Activated CD4-positive, alpha-beta memory T cell treated with anti-CD3 and anti-CD28 coated beads for 36 hours (primary cell): ENCODE measurements around the gene EFHC1. TPM values are rescaled to one million over a fixed set of nuclear protein-coding genes. Genes with fewer than 3 reads are reported as not detected.
A peak's percentile ranks its signal among the peaks of the same experiment; 100 is the strongest.

Experiments used
- CTCF ChIA-PET: fragments of 350-600 bp; sonication (Branson Sonifier 250); formaldehyde crosslinking; loops from one replicate; lab custom pipeline; 2021; ENCODE audit warnings: antibody characterized with exemption, inconsistent platforms; lab: Charles Lee
- POLR2A ChIA-PET: fragments of 350-600 bp; sonication (Branson Sonifier 250); formaldehyde crosslinking; loops from one replicate; lab custom pipeline; 2021; ENCODE audit warnings: antibody characterized with exemption; lab: Charles Lee
- DNase-seq: peaks from one replicate; pipeline ENCODE4 v3.0.0-alpha.2; 2020
- H3K27ac Mint-ChIP-seq: one replicate; pipeline ENCODE4 v1.8.0; 2021; ENCODE audit warnings: mixed read lengths
- H3K27me3 Mint-ChIP-seq: one replicate; pipeline ENCODE4 v1.8.0; 2021; ENCODE audit warnings: mixed read lengths
- H3K36me3 Mint-ChIP-seq: one replicate; pipeline ENCODE4 v1.8.0; 2021; ENCODE audit warnings: mixed read lengths
- H3K4me1 Mint-ChIP-seq: one replicate; pipeline ENCODE4 v1.8.0; 2021; ENCODE audit warnings: low read depth, mixed read lengths
- H3K4me3 Mint-ChIP-seq: one replicate; pipeline ENCODE4 v1.8.0; 2021; ENCODE audit warnings: mild to moderate bottlenecking, mixed read lengths
- H3K9me3 Mint-ChIP-seq: one replicate; pipeline ENCODE4 v1.8.0; 2021; ENCODE audit warnings: mixed read lengths
- intact Hi-C: fragments of 100-400 bp; cut with micrococcal nuclease; formaldehyde crosslinking; loops from one replicate; pipeline ENCODE4 v1.15.1; 2023
- total RNA-seq, 2 experiments: library from RNA; stranded (reverse); gene quantifications; one replicate each; pipeline ENCODE4 v1.2.3, GENCODE V29; 2021

The EFHC1 gene
- total RNA-seq, 2 experiments from 2014 or later, result 1.9 to 3.1 TPM

GRCh38 chr6:52547647-52548352 lies 127.7 kb downstream of the EFHC1 start:
- DNase-seq, result no peak
- H3K4me1 Mint-ChIP-seq, result peaks cover 3% of the 10 kb centered on the region
- POLR2A ChIA-PET, result no interaction called here
- H3K4me3 Mint-ChIP-seq, result no peak overlapping the region
- no peaks in the 10 kb centered on the region for H3K27me3 Mint-ChIP-seq
- no peak overlapping the region for H3K27ac Mint-ChIP-seq
- CTCF ChIA-PET, result interaction anchor here (0.9 kb wide), 1 partner anchor 99 kb away, joined by 4 read pairs; no protein-coding TSS in a partner anchor
- H3K36me3 Mint-ChIP-seq, result no peaks in the 10 kb centered on the region
- intact Hi-C loops, result no loop called here
- H3K9me3 Mint-ChIP-seq, result no peaks in the 10 kb centered on the region

GRCh38 chr6:52548353-52548713 lies 128.2 kb downstream of the EFHC1 start:
- CTCF ChIA-PET, result no interaction called here
- Mint-ChIP-seq H3K27me3 (no peaks in the 10 kb centered on the region), H3K36me3 (no peaks in the 10 kb centered on the region), H3K4me1 (peaks cover 3% of the 10 kb centered on the region), H3K4me3 (no peak overlapping the region), H3K27ac (no peak overlapping the region), H3K9me3 (no peaks in the 10 kb centered on the region)
- DNase-seq, result no peak
- POLR2A ChIA-PET, result no interaction called here
- intact Hi-C loops, result no loop called here

- no peaks in the 10 kb centered on the region for H3K9me3 Mint-ChIP-seq
- DNase-seq, result no peak
- ChIA-PET CTCF (interaction anchor here (0.6 kb wide), 1 partner anchor 83 kb away, joined by 4 read pairs; no protein-coding TSS in a partner anchor), POLR2A (no interaction called here)
- H3K27me3 Mint-ChIP-seq, result no peaks in the 10 kb centered on the region
- intact Hi-C loops, result no loop called here
- no peak overlapping the region for H3K4me3 Mint-ChIP-seq
- H3K27ac Mint-ChIP-seq, result no peak overlapping the region
- H3K36me3 Mint-ChIP-seq, result no peaks in the 10 kb centered on the region
- H3K4me1 Mint-ChIP-seq, result peaks cover 9% of the 10 kb centered on the region
Measured at GRCh38 chr6:52548999-52549398, 128.9 kb downstream of the EFHC1 start.

- H3K9me3 Mint-ChIP-seq, result no peaks in the 10 kb centered on the region
- H3K27me3 Mint-ChIP-seq, result no peaks in the 10 kb centered on the region
- H3K36me3 Mint-ChIP-seq, result no peaks in the 10 kb centered on the region
- no peak for DNase-seq
- intact Hi-C loops, result no loop called here
- ChIA-PET CTCF (interaction anchor here (0.6 kb wide), 1 partner anchor 83 kb away, joined by 4 read pairs; no protein-coding TSS in a partner anchor), POLR2A (no interaction called here)
- H3K27ac Mint-ChIP-seq, result no peak overlapping the region
- no peak overlapping the region for H3K4me3 Mint-ChIP-seq
- H3K4me1 Mint-ChIP-seq, result peaks cover 9% of the 10 kb centered on the region
Measured at GRCh38 chr6:52549428-52549827, 129.3 kb downstream of the EFHC1 start.

- CTCF ChIA-PET, result no interaction called here
- Mint-ChIP-seq H3K9me3 (no peaks in the 10 kb centered on the region), H3K4me3 (no peak overlapping the region)
Measured at GRCh38 chr6:52550014-52550575, 130.0 kb downstream of the EFHC1 start.

DNA sequence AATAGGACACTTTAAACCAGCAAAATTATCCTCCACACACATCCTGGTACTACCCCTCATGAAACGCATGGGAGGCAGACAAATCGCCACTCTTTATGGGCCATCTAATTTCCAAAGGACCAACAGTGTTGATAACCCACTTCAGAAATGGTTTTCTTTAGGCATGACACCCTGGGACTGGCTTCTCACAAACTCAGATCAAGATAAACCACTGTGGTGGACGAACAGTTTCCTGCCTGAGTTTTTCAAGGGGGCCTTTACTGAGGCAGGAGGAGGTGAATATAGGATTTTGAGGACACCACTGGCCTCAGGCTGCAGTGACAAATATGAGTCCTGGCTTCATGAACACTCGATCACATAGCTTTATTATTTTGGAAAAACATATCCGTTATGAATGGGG lies 130.7 kb downstream of the EFHC1 start:
- POLR2A ChIA-PET, result no interaction called here
- DNase-seq, result no peak
- peaks cover 9% of the 10 kb centered on the region for H3K4me1 Mint-ChIP-seq
- no peak overlapping the region for H3K27ac Mint-ChIP-seq
- H3K9me3 Mint-ChIP-seq, result no peaks in the 10 kb centered on the region
- intact Hi-C loops, result no loop called here
- H3K27me3 Mint-ChIP-seq, result no peaks in the 10 kb centered on the region
- CTCF ChIA-PET, result no interaction called here
- no peaks in the 10 kb centered on the region for H3K36me3 Mint-ChIP-seq
- H3K4me3 Mint-ChIP-seq, result no peak overlapping the region

More at GRCh38 chr6:52550014-52550575, 130.0 kb downstream of the EFHC1 start:
- no peak overlapping the region for H3K27ac Mint-ChIP-seq
- POLR2A ChIA-PET, result no interaction called here
- peaks cover 9% of the 10 kb centered on the region for H3K4me1 Mint-ChIP-seq
- DNase-seq, result no peak
- no peaks in the 10 kb centered on the region for H3K27me3 Mint-ChIP-seq
- H3K36me3 Mint-ChIP-seq, result no peaks in the 10 kb centered on the region
- intact Hi-C loops, result no loop called here

DNA sequence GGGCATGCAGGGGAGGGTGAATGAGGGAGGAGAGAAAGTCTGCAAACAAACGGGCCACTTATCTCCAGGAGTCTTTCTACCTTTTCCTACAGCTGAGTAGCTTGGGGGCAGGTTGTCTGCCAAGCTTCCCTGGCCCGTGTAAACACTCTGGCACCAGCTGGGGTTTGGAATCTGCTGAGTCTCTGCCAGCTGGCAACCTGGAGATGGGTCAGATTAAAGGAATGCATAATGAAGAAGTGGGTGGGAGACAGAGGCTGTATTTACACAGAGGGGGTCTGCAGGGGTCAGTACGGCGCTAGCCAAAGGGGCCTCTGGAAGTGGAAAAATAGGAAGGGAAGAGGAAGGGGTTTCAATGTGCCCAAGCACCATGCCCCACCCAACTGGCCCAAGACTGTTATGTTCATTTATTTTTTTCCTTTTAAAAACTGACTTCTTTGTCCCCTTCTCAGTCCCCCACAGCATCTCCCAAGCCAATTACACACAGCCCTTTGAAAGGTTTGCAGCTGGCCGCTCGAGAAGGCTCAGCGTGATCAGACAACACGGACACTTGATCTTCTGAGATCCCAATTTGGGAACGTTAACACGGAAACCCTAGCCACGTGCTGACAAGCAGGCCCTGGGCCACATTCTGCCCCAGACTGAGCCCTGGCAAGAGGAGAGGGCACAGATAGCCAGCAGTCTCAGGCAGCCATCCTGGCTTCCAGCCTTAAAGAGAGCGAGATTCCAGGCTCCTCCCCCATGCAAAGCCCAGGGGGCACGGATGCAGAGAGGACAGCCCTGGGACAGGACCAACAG lies 131.5 kb downstream of the EFHC1 start:
- Mint-ChIP-seq H3K27me3 (no peaks in the 10 kb centered on the region), H3K36me3 (no peaks in the 10 kb centered on the region), H3K27ac (no peak overlapping the region), H3K9me3 (no peaks in the 10 kb centered on the region), H3K4me1 (peaks cover 9% of the 10 kb centered on the region), H3K4me3 (no peak overlapping the region)
- no peak for DNase-seq
- intact Hi-C loops, result no loop called here
- POLR2A ChIA-PET, result no interaction called here
- CTCF ChIA-PET, result no interaction called here

DNA sequence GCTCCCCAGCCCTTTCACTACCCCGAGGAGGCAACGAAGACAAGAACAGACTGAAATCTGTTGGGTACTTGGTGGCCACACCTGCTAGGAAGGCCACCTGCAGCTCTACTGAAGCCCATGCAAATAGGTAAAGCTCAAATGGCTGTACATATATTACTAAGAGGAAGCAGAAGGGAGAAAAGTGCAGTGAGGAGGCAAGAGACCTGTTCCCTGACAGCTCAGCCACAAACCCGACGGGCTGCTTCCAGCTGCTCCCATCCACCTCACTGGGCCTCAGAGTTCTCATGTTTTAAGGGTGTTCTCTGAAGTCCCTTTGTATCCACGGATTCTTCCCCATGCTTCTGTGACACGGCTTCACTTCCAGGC lies 132.1 kb downstream of the EFHC1 start:
- no peaks in the 10 kb centered on the region for H3K36me3 Mint-ChIP-seq
- H3K4me1 Mint-ChIP-seq, result peaks cover 9% of the 10 kb centered on the region
- no peak overlapping the region for H3K4me3 Mint-ChIP-seq
- DNase-seq, result no peak
- no peak overlapping the region for H3K27ac Mint-ChIP-seq
- no peaks in the 10 kb centered on the region for H3K27me3 Mint-ChIP-seq
- intact Hi-C loops, result no loop called here
- ChIA-PET POLR2A (no interaction called here), CTCF (no interaction called here)
- H3K9me3 Mint-ChIP-seq, result no peaks in the 10 kb centered on the region

- Mint-ChIP-seq H3K9me3 (no peaks in the 10 kb centered on the region), H3K4me3 (no peak overlapping the region), H3K36me3 (no peaks in the 10 kb centered on the region), H3K27me3 (no peaks in the 10 kb centered on the region), H3K4me1 (peaks cover 9% of the 10 kb centered on the region), H3K27ac (no peak overlapping the region)
- CTCF ChIA-PET, result no interaction called here
- intact Hi-C loops, result no loop called here
- DNase-seq, result no peak
- POLR2A ChIA-PET, result no interaction called here
Measured at GRCh38 chr6:52553158-52553557, 133.0 kb downstream of the EFHC1 start.

GRCh38 chr6:52553719-52554118 lies 133.6 kb downstream of the EFHC1 start:
- H3K4me1 Mint-ChIP-seq, result peaks cover 9% of the 10 kb centered on the region
- no peaks in the 10 kb centered on the region for H3K9me3 Mint-ChIP-seq
- no peaks in the 10 kb centered on the region for H3K36me3 Mint-ChIP-seq
- ChIA-PET CTCF (no interaction called here), POLR2A (no interaction called here)
- H3K4me3 Mint-ChIP-seq, result no peak overlapping the region
- H3K27me3 Mint-ChIP-seq, result no peaks in the 10 kb centered on the region
- no peak overlapping the region for H3K27ac Mint-ChIP-seq
- intact Hi-C loops, result no loop called here
- DNase-seq, result no peak

- Mint-ChIP-seq H3K27ac (no peak overlapping the region), H3K36me3 (no peaks in the 10 kb centered on the region), H3K4me3 (no peak overlapping the region), H3K4me1 (peaks cover 9% of the 10 kb centered on the region), H3K9me3 (no peaks in the 10 kb centered on the region), H3K27me3 (no peaks in the 10 kb centered on the region)
- ChIA-PET CTCF (no interaction called here), POLR2A (no interaction called here)
- peak; percentile 15 for DNase-seq
- intact Hi-C loops, result no loop called here
Measured at GRCh38 chr6:52554684-52555280, 134.6 kb downstream of the EFHC1 start.

- Mint-ChIP-seq H3K9me3 (no peaks in the 10 kb centered on the region), H3K36me3 (no peaks in the 10 kb centered on the region), H3K4me1 (peaks cover 6% of the 10 kb centered on the region), H3K4me3 (no peak overlapping the region), H3K27me3 (no peaks in the 10 kb centered on the region), H3K27ac (no peak overlapping the region)
- no peak for DNase-seq
- ChIA-PET POLR2A (no interaction called here), CTCF (no interaction called here)
- intact Hi-C loops, result no loop called here
Measured at GRCh38 chr6:52555518-52556233, 135.5 kb downstream of the EFHC1 start.
